OCI-LY7 (cell line): ENCODE measurements around the gene HMG20A. TPM values are rescaled to one million over a fixed set of nuclear protein-coding genes. Genes with fewer than 3 reads are reported as not detected.

ENCODE experiments used
- BruUV-seq: library from RNA; stranded (reverse); fragments of 400-500 nt; replicated peaks from 2 replicates; lab custom pipeline; 2021; lab: Mats Ljungman, UMichigan
- CTCF ChIA-PET: fragments of 300-600 bp; sonication (Branson Sonifier 250); formaldehyde crosslinking; loops from one replicate; lab custom pipeline; 2022; ENCODE audit warnings: antibody characterized with exemption; ENCODE audit not compliant: unreplicated experiment; lab: Charles Lee
- POLR2A ChIA-PET: fragments of 300-600 bp; sonication (Branson Sonifier 250); formaldehyde crosslinking; loops from one replicate; lab custom pipeline; 2022; ENCODE audit warnings: antibody characterized with exemption; lab: Charles Lee
- DNase-seq: peaks from one replicate; pipeline ENCODE4 v3.0.0-alpha.2; 2015; ENCODE audit warnings: low spot score
- H2AFZ ChIP-seq: fragments of 200-600 bp; sonication (generic), shearing (Covaris generic); 2 replicates; pipeline ENCODE4 v1.6.1; 2014; ENCODE audit warnings: mild to moderate bottlenecking, antibody characterized with exemption, low read length, moderate library complexity
- H3K27ac ChIP-seq: fragments of 200-600 bp; sonication (generic); 2 replicates; pipeline ENCODE4 v1.5.1; 2014; ENCODE audit warnings: mixed run types, low read depth, mild to moderate bottlenecking, moderate library complexity, low read length, inconsistent platforms; ENCODE audit not compliant: poor library complexity, severe bottlenecking
- H3K36me3 ChIP-seq: fragments of 200-600 bp; sonication (generic); 2 replicates; pipeline ENCODE4 v1.6.1; 2014; ENCODE audit warnings: mild to moderate bottlenecking, antibody characterized with exemption, low read length, moderate library complexity, mixed read lengths; ENCODE audit not compliant: insufficient read depth
- H3K4me1 ChIP-seq: fragments of 200-600 bp; sonication (generic); 2 replicates; pipeline ENCODE4 v1.5.1; 2014; ENCODE audit warnings: mild to moderate bottlenecking, low read length; ENCODE audit not compliant: insufficient read depth, poor library complexity, severe bottlenecking
- H3K4me2 ChIP-seq: fragments of 200-600 bp; sonication (generic); 2 replicates; pipeline ENCODE4 v1.6.1; 2014; ENCODE audit warnings: mild to moderate bottlenecking, low read length
- H3K4me3 ChIP-seq: fragments of 200-600 bp; sonication (generic); 2 replicates; pipeline ENCODE4 v1.5.1; 2014; ENCODE audit warnings: mild to moderate bottlenecking, low read depth, low read length; ENCODE audit not compliant: poor library complexity, severe bottlenecking
- H3K79me2 ChIP-seq: fragments of 200-600 bp; sonication (generic); 2 replicates; pipeline ENCODE4 v1.6.1; 2016; ENCODE audit warnings: low read depth, mild to moderate bottlenecking, low read length, moderate library complexity, mixed read lengths; ENCODE audit not compliant: insufficient read depth
- H3K9me2 ChIP-seq: fragments of 200-600 bp; sonication (generic); 2 replicates; pipeline ENCODE4 v1.6.1; 2016; ENCODE audit warnings: mild to moderate bottlenecking, low read length, mixed read lengths; ENCODE audit not compliant: insufficient read depth
- H3K9me3 ChIP-seq: fragments of 200-600 bp; sonication (generic); 2 replicates; pipeline ENCODE4 v1.6.1; 2014; ENCODE audit warnings: mild to moderate bottlenecking, mixed run types, low read length, mixed read lengths
- H4K20me1 ChIP-seq: fragments of 200-600 bp; sonication (generic); 2 replicates; pipeline ENCODE4 v1.6.1; 2014; ENCODE audit warnings: mild to moderate bottlenecking, antibody characterized with exemption, low read length, moderate library complexity, mixed read lengths; ENCODE audit not compliant: insufficient read depth
- EZH2phosphoT487 ChIP-seq: fragments of 200-600 bp; sonication (generic); IDR thresholded peaks from 2 replicates; pipeline ENCODE4 v1.6.1; 2018; ENCODE audit warnings: low read depth, borderline replicate concordance, mild to moderate bottlenecking, mixed run types, antibody characterized with exemption, low read length, moderate library complexity, mixed read lengths
- intact Hi-C: fragments of 100-400 bp; cut with micrococcal nuclease; formaldehyde crosslinking; loops from one replicate; pipeline ENCODE4 v1.10.0; 2022; ENCODE audit not compliant: unreplicated experiment
- total RNA-seq, 2 experiments: library from RNA; depleted of rRNA in 1 of 2; stranded (reverse); fragments of >200 nt in 1 of 2; shearing (Covaris generic) in 1 of 2; gene quantifications; 2 replicates each; pipeline ENCODE4 v1.2.3, GENCODE V29; 2014 to 2022
- TF ChIP-seq, protein P1 (sequence below): fragments of 200-600 bp; sonication (generic); conservative IDR thresholded peaks from 2 replicates; pipeline ENCODE4 v1.5.1; 2014; ENCODE audit warnings: mild to moderate bottlenecking, antibody characterized with exemption, low read length, moderate library complexity, mixed read lengths

Gene HMG20A
- total RNA-seq, 2 experiments from 2014 or later: 29.1 to 49.9 TPM

DNA sequence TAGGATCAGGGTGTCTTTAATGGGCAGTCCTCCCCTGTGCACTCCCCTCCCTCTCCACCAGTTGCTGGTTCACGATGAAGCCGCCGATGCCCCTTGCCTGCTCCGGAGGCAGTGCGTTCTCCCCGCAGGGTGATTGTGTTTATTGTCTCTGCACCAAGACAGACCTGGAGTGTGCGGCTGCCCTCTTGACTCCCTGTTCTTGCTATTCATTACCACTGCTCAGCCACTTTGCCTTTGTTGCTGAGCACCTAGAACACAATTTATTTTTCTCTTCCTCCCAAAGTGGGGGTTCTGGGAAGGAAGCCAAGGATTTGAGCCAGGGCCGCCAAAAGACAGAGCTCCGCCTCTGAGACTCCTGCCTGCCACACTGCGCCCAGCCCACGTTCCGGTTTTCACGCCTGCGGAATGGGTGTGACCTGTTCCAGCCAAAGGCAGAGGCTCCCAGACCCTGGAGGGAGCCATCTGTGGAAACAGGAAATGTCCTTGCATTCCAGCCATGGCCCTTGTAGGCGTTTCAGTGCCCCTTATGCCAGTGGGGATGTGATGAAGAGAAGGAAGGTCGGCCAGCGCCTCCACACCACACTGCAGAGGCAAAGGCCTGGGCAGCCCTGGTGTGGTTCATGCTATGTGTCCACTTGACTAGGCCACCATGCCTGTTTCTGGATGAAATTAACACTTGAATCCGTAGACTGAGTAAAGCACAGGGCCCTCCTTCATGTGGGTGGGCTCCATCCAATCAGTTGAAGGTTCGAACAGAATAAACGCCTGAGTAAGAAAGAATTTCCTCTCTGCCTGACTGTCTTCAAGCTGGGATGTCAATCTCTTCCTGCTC lies 85.8 kb downstream of the HMG20A start:
- Histone ChIP-seq H4K20me1 (no peaks in the 10 kb centered on the region), H3K27ac (no peak overlapping the region), H3K4me3 (no peak overlapping the region), H3K79me2 (no peaks in the 10 kb centered on the region), H3K4me2 (no peak overlapping the region), H3K9me2 (no peaks in the 10 kb centered on the region), H2AFZ (no peak overlapping the region), H3K36me3 (no peaks in the 10 kb centered on the region), H3K9me3 (no peaks in the 10 kb centered on the region), H3K4me1 (peaks cover 24% of the 10 kb centered on the region)
- TF ChIP-seq, protein P1, sequence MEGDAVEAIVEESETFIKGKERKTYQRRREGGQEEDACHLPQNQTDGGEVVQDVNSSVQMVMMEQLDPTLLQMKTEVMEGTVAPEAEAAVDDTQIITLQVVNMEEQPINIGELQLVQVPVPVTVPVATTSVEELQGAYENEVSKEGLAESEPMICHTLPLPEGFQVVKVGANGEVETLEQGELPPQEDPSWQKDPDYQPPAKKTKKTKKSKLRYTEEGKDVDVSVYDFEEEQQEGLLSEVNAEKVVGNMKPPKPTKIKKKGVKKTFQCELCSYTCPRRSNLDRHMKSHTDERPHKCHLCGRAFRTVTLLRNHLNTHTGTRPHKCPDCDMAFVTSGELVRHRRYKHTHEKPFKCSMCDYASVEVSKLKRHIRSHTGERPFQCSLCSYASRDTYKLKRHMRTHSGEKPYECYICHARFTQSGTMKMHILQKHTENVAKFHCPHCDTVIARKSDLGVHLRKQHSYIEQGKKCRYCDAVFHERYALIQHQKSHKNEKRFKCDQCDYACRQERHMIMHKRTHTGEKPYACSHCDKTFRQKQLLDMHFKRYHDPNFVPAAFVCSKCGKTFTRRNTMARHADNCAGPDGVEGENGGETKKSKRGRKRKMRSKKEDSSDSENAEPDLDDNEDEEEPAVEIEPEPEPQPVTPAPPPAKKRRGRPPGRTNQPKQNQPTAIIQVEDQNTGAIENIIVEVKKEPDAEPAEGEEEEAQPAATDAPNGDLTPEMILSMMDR: no peak
- TF ChIP-seq EZH2phosphoT487: no peak
- CTCF ChIA-PET: interaction anchor here (1.0 to 1.1 kb wide), 2 partner anchors 9 to 10 kb away, joined by 3 read pairs; no protein-coding TSS in a partner anchor
- POLR2A ChIA-PET: no interaction called here
- intact Hi-C loops: no loop called here
- BruUV-seq: no TSS peak
- no peak for DNase-seq

- no peaks in the 10 kb centered on the region for H3K36me3 ChIP-seq
- intact Hi-C loops: no loop called here
- H3K4me1 ChIP-seq: peaks cover 24% of the 10 kb centered on the region
- CTCF ChIA-PET: interaction anchor here (1.0 to 1.1 kb wide), 2 partner anchors 10 to 11 kb away, joined by 3 read pairs; no protein-coding TSS in a partner anchor
- no peak for DNase-seq
- no peaks in the 10 kb centered on the region for H3K79me2 ChIP-seq
- H3K27ac ChIP-seq: no peak overlapping the region
- no peaks in the 10 kb centered on the region for H3K9me3 ChIP-seq
- POLR2A ChIA-PET: interaction anchor here (1.7 kb wide), 1 partner anchor 10 kb away, joined by 5 read pairs; no protein-coding TSS in a partner anchor
- peak overlapping the region; percentile 20; the same call in 1 of the 2 replicates for H3K4me2 ChIP-seq
- BruUV-seq: no TSS peak
- H3K9me2 ChIP-seq: no peaks in the 10 kb centered on the region
- no peak overlapping the region for H3K4me3 ChIP-seq
- TF ChIP-seq, protein P1: no peak
- no peak for TF ChIP-seq EZH2phosphoT487
- H2AFZ ChIP-seq: peak overlapping the region; percentile 24; the same call in 1 of the 2 replicates
- H4K20me1 ChIP-seq: no peaks in the 10 kb centered on the region
These were observed 86.6 kb downstream of the HMG20A start for GRCh38 chr15:77507143-77507897.
